Measurements from ENCODE around the gene NTNG1.

The NTNG1 gene

DNA sequence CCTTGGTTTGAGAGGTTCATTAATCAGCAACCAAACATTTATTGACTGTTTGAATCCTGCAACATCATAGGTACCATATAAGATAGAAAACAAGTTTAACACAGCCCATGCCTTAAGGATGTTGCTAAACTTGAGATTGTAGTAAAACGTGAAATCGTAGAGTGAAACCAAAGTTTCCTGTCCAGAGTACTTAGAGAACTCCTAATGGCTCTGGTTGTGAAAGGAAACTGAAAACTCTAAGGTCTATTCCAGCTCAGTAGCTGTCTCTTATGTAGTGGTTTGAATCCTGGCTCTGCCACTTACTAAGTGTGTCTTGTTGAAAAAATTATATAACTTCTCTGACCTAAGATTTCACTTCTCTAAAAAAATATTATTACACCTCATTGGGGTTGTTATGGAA is 310.9 kb downstream of the NTNG1 start:
- Histone ChIP-seq H3K9ac (ENCODE audit: low read depth, low read length) (no peak overlapping the region), H3K27me3 (ENCODE audit: insufficient read depth, low read length, poor library complexity) (no peaks in the 10 kb centered on the region), H3K4me1 (ENCODE audit: insufficient read depth, low read length) (no peaks in the 10 kb centered on the region), H3K4me2 (ENCODE audit: insufficient read depth, low read length) (no peak overlapping the region), H4K20me1 (ENCODE audit: insufficient read depth, low read length) (no peaks in the 10 kb centered on the region), H3K27ac (ENCODE audit: low read length) (no peak overlapping the region), H3K79me2 (ENCODE audit: insufficient read depth, low read length) (no peaks in the 10 kb centered on the region), H2AFZ (ENCODE audit: low read depth, low read length) (no peak overlapping the region), H3K9me3 (ENCODE audit: insufficient read depth, low read length, severe bottlenecking) (no peaks in the 10 kb centered on the region), H3K4me3 (ENCODE audit: low read depth in 1 of 2, low read length in 2 of 2) (no peak overlapping the region), H3K36me3 (ENCODE audit: insufficient read depth, low read length) (no peaks in the 10 kb centered on the region)
- no peak for DNase-seq
- no peak for ATAC-seq (ENCODE audit: insufficient read depth, low read depth)
- no peak for TF ChIP-seq EZH2 (IDR thresholded peaks at IDR 0.05; ENCODE audit: borderline replicate concordance, low read depth, low read length, severe bottlenecking)
- TF ChIP-seq, protein P1, sequence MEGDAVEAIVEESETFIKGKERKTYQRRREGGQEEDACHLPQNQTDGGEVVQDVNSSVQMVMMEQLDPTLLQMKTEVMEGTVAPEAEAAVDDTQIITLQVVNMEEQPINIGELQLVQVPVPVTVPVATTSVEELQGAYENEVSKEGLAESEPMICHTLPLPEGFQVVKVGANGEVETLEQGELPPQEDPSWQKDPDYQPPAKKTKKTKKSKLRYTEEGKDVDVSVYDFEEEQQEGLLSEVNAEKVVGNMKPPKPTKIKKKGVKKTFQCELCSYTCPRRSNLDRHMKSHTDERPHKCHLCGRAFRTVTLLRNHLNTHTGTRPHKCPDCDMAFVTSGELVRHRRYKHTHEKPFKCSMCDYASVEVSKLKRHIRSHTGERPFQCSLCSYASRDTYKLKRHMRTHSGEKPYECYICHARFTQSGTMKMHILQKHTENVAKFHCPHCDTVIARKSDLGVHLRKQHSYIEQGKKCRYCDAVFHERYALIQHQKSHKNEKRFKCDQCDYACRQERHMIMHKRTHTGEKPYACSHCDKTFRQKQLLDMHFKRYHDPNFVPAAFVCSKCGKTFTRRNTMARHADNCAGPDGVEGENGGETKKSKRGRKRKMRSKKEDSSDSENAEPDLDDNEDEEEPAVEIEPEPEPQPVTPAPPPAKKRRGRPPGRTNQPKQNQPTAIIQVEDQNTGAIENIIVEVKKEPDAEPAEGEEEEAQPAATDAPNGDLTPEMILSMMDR (IDR thresholded peaks at IDR 0.05; ENCODE audit: borderline replicate concordance, extremely low read depth, low read length, poor library complexity, severe bottlenecking): no peak

DNA sequence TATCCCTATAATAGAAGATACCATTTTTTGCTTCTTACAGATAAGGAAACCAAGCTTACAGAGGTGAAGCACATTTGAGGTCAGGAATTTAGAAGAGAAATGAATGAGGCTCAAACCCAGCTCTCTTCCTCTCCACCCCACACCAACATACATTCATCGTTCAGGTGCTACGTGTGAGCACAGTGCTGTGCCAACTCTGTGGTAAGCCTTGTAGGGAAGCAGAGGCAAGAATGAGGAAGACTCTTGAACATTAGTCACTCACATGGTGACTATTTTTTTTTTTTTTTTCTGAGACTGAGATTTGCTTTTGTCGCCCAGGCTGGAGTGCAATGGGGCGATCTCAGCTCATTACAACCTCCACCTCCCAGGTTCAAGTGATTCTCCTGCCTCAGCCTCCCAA is 314.0 kb downstream of the NTNG1 start:
- ATAC-seq (ENCODE audit: insufficient read depth, low read depth) (no peak), DNase-seq (no peak)
- H3K79me2 ChIP-seq (ENCODE audit: insufficient read depth, low read length): no peaks in the 10 kb centered on the region
- no peaks in the 10 kb centered on the region for H3K36me3 ChIP-seq (ENCODE audit: insufficient read depth, low read length)
- no peaks in the 10 kb centered on the region for H3K9me3 ChIP-seq (ENCODE audit: insufficient read depth, low read length, severe bottlenecking)
- H3K27me3 ChIP-seq (ENCODE audit: insufficient read depth, low read length, poor library complexity): no peaks in the 10 kb centered on the region
- H3K4me1 ChIP-seq (ENCODE audit: insufficient read depth, low read length): no peaks in the 10 kb centered on the region
- H3K9ac ChIP-seq (ENCODE audit: low read depth, low read length): no peak overlapping the region
- H3K27ac ChIP-seq (ENCODE audit: low read length): no peak overlapping the region
- H3K4me3 ChIP-seq (ENCODE audit: low read depth in 1 of 2, low read length in 2 of 2): no peak overlapping the region
- TF ChIP-seq EZH2 (IDR thresholded peaks at IDR 0.05; ENCODE audit: borderline replicate concordance, low read depth, low read length, severe bottlenecking): no peak
- TF ChIP-seq, protein P1 (IDR thresholded peaks at IDR 0.05; ENCODE audit: borderline replicate concordance, extremely low read depth, low read length, poor library complexity, severe bottlenecking): no peak
- H2AFZ ChIP-seq (ENCODE audit: low read depth, low read length): no peak overlapping the region
- H4K20me1 ChIP-seq (ENCODE audit: insufficient read depth, low read length): no peaks in the 10 kb centered on the region
- H3K4me2 ChIP-seq (ENCODE audit: insufficient read depth, low read length): no peak overlapping the region

DNA sequence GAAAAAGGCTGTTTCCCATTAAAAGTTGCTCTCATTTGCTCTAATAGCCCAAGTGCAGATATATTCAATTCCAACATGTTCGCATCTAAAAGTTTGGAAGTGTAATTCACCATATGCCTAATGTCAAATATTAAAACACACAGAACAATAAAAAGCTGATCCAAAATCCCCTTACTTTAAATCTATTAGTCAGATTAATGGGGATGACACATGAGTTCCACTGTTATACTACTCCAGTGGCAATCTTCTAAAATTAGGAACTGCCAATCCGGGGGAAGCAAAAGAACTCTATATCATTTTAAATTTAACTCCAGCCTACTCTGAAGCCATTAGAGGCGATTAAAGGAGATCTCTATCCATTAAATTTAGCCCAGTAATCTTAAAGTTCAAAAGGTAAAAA is 317.1 kb downstream of the NTNG1 start:
- TF ChIP-seq, protein P1 (IDR thresholded peaks at IDR 0.05; ENCODE audit: borderline replicate concordance, extremely low read depth, low read length, poor library complexity, severe bottlenecking): no peak
- TF ChIP-seq EZH2 (IDR thresholded peaks at IDR 0.05; ENCODE audit: borderline replicate concordance, low read depth, low read length, severe bottlenecking): no peak
- no peak for DNase-seq
- no peak for ATAC-seq (ENCODE audit: insufficient read depth, low read depth)
- Histone ChIP-seq H3K79me2 (ENCODE audit: insufficient read depth, low read length) (no peaks in the 10 kb centered on the region), H3K27ac (ENCODE audit: low read length) (no peak overlapping the region), H3K9me3 (ENCODE audit: insufficient read depth, low read length, severe bottlenecking) (no peaks in the 10 kb centered on the region), H4K20me1 (ENCODE audit: insufficient read depth, low read length) (no peaks in the 10 kb centered on the region), H3K27me3 (ENCODE audit: insufficient read depth, low read length, poor library complexity) (no peaks in the 10 kb centered on the region), H3K4me1 (ENCODE audit: insufficient read depth, low read length) (no peaks in the 10 kb centered on the region), H3K4me2 (ENCODE audit: insufficient read depth, low read length) (no peak overlapping the region), H3K36me3 (ENCODE audit: insufficient read depth, low read length) (no peaks in the 10 kb centered on the region), H3K4me3 (ENCODE audit: low read depth in 1 of 2, low read length in 2 of 2) (no peak overlapping the region), H3K9ac (ENCODE audit: low read depth, low read length) (no peak overlapping the region), H2AFZ (ENCODE audit: low read depth, low read length) (no peak overlapping the region)

All from DND-41 (cell line).